Dedifferentiated amniotic fluid mesenchymal stem cell (primary cell): ENCODE data around the gene COL18A1.
"Not testable (repeated sequence)": the region's sequence is repeated elsewhere in the genome, so short reads cannot be mapped to it uniquely, and the experiment has no call there.

Source experiments
- DNase-seq: peaks from one replicate; pipeline ENCODE4 v3.0.0-alpha.2; 2016; ENCODE audit errors: extremely low spot score

The COL18A1 gene

GRCh38 chr21:45367402-45368351 is 37.3 kb upstream of the COL18A1 start:
- no peak for DNase-seq

GRCh38 chr21:45369018-45369417 is 35.9 kb upstream of the COL18A1 start:
- DNase-seq: not testable (repeated sequence)

GRCh38 chr21:45370575-45370974 is 34.4 kb upstream of the COL18A1 start:
- DNase-seq: no peak

- no peak for DNase-seq
These were observed 33.9 kb upstream of the COL18A1 start for GRCh38 chr21:45371081-45371480.

- no peak for DNase-seq
These were observed 33.3 kb upstream of the COL18A1 start for GRCh38 chr21:45371655-45372054.

GRCh38 chr21:45372732-45373355 is 32.1 kb upstream of the COL18A1 start:
- no peak for DNase-seq

GRCh38 chr21:45373991-45374816 is 30.8 kb upstream of the COL18A1 start:
- DNase-seq: no peak

- DNase-seq: no peak
These were observed 30.0 kb upstream of the COL18A1 start for GRCh38 chr21:45374826-45375455.

GRCh38 chr21:45376459-45377324 is 28.3 kb upstream of the COL18A1 start:
- DNase-seq: no peak

GRCh38 chr21:45377325-45377709 is 27.6 kb upstream of the COL18A1 start:
- DNase-seq: no peak

GRCh38 chr21:45377866-45378257 is 27.1 kb upstream of the COL18A1 start:
- no peak for DNase-seq

- peak; percentile 86 for DNase-seq
These were observed 26.6 kb upstream of the COL18A1 start for GRCh38 chr21:45378258-45378966.

GRCh38 chr21:45379171-45379900 is 25.6 kb upstream of the COL18A1 start:
- no peak for DNase-seq

- no peak for DNase-seq
These were observed 25.0 kb upstream of the COL18A1 start for GRCh38 chr21:45379901-45380330.

GRCh38 chr21:45380566-45380965 is 24.4 kb upstream of the COL18A1 start:
- DNase-seq: no peak

GRCh38 chr21:45381036-45381787 is 23.8 kb upstream of the COL18A1 start:
- no peak for DNase-seq

- DNase-seq: no peak
These were observed 22.9 kb upstream of the COL18A1 start for GRCh38 chr21:45381865-45382696.

GRCh38 chr21:45382697-45382997 is 22.3 kb upstream of the COL18A1 start:
- DNase-seq: no peak
